ENCODE data around the gene PAIP2B.
"Not testable (repeated sequence)": the region's sequence is repeated elsewhere in the genome, so short reads cannot be mapped to it uniquely, and the experiment has no call there.

The PAIP2B gene

DNA sequence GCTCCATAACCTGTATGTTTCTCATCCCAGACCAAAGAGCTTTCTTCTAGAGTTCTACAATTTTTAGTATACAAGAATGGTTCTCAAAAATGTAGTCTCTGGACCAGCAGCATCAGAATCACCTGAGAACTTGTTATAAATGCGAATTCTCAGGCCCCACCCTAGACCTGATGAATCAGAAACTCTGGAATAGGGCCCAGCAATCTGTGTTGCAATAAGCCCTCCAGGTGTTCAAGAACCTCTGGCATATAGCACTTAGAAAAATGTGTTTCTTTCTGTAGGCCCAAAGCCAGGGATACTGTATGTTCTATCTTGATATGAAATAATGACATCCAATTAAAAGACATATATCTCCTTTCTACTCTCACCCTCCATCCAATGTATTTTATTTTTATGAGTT lies 10.4 kb downstream of the PAIP2B start:
- DNase-seq (ENCODE audit: low read depth) = no peak

DNA sequence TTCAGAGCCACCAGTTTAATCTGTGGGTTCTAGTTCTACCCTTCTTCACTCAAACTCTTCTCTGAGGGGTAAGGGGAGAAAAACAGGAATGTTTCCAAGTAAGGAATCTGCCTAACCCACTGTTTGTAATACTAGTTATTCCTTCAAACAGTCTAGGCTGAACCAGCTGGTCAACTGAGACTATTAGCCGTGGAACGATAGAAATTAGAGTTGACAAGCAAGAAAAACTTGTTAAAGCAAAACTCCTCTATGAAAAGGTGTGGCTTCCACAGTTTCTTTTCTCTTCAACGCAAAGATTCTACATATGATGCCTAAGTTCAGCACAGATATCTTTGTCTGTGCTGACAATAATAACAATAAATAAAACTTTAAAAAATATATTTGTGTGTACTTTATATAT lies 11.5 kb downstream of the PAIP2B start:
- DNase-seq (ENCODE audit: low read depth) = no peak

DNA sequence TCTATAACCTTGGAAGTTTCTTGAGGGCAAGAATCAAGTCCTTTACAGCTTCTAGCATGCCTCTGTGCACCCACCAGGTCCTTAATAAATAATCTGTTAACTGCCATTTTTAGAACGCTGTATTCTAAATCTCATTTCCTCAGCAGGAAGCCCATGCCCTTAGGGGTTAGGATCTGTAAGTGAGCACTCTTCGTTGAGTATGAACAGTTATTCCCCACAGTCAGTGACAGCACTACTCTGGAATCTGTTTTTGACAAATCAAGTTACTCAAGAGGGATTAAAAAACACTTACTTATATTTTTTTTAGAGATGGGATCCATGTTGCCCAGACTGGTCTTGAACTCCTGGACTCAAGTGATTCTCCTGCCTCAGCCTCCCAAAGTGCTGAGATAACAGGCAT lies 14.6 kb downstream of the PAIP2B start:
- no peak for DNase-seq (ENCODE audit: low read depth)

DNA sequence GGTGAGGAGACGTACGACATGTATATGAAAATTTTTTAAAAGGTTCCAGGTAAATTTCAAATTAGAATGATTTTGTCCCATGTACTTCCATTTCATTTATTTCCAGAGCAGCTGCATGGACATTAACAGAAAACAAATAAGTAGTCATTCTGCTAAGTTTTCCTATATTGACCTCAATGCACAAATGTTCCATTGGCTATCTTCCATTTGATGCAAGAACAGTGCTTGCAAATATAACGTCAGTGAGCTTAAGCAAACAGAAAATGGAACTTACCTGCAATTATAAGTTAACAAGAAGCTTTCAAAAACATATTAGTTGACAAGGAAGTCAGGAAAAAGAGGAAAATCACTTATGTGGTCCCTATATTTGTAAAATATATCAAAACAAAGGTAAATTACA lies 16.6 kb downstream of the PAIP2B start:
- no peak for DNase-seq (ENCODE audit: low read depth)

DNA sequence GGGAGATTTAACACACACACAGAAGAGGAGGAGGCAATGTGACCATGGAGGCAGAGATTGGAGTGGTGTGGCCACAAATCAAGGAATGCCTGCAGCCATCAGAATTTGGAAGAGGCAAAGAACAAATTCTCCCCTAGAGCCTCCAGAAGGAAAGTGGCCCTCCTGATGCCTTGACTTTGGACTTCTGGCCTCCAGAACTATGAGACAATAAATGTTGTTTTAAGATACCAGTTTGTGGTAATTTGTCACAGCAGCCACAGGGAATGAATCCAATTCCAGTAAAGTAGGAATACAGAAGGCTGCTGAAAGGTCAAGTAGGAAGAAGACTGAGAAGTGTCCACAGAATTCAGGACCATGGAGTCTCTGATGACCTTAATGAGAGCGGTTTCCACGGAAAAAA lies 18.1 kb downstream of the PAIP2B start:
- no peak for DNase-seq (ENCODE audit: low read depth)

DNA sequence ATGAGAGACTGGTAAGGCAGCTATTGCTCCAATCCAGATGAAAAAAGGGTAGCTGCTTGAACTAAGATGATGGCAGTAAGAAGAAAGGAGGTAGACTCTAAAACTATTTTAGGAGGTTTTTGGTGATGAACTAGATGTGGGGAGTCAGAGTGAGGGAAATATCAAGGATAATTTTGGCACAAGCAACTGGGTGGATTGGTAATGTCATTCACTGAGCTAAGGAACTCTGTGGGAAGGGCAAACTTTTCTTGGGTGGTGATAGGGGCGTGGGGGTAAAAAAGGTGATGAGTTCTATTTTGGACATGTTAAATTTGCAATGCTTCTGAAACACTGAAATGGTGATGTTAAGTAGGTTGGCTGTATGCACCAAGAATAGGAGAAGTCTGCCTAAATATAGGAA lies 19.3 kb downstream of the PAIP2B start:
- DNase-seq (ENCODE audit: low read depth) = no peak

DNA sequence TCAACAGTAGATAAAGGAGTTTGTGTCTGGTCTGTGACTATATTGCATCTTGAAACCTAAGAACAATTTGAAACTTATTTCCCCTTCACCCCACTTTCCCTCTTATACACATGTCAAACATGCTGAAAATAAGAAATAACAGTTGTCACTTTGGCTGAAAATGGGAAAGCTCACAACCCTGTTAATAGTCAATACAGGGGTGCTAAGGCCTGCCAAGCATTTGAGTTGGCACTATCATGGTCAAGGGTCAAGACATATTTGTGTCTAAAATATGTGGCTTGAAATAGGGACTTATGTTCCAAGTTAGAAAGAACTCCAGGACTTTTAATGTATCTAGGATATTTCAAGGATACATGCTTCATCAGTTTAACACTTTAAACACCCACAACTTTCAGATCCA lies 20.6 kb downstream of the PAIP2B start:
- DNase-seq (ENCODE audit: low read depth) = no peak

DNA sequence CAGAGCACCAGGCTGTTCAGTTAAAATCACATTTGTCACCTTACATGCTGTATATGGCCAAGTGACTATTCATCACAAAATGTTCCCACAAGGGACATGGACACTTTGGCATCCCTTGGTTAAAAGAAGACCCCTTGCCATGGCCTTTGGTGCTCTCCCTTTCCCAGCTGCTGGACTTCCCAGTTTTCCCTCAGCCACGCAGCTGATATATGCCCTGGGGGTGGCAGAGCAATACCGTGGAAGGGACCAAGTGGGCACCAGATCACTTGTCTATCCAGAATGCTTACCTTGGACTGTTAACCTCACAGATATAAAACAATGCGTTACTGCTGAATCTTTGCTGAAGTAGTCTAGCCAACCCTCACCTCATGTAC lies 35.3 kb downstream of the PAIP2B start:
- no peak for DNase-seq (ENCODE audit: low read depth)

DNA sequence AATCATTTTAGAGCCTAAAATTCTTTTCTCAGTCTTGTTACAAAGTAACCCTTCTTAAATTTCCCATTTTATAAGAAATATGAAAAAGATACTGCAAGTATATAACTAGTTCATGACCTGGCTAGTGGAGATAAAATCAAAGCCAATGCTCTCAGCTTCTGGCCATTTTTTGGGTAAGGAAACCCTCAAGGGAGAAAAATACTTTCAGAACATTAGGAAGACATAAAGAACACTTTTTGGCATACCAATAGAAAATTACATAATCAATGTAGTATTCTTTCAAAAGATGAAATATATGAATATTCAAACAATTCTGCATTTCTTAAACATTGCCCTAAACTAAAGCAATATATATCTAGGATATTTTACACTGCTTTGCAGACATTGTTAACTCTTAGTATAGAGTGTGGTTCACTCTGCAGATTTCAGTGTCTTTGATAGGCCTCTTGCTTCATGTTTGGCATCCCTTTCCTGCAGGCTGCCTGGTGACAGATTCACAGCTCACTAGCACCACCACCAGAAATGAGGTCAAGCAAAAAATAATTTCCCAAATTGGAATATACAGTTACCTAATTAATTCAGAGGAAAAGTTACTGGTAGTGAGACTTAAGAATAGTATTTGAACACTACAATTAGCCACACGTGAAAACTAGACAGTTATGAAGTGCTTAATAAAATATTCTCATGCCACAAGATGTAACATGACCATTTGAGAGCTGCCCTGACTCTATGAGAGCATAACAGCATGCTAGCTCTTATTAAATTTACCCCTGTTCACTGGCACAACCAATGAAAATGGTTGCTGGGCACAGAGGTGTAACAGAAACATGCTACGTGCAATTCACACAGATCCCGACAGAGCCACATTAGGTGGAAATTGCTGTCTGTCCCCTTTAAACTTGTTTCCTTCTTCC lies 36.0 kb downstream of the PAIP2B start:
- DNase-seq (ENCODE audit: low read depth) = no peak

DNA sequence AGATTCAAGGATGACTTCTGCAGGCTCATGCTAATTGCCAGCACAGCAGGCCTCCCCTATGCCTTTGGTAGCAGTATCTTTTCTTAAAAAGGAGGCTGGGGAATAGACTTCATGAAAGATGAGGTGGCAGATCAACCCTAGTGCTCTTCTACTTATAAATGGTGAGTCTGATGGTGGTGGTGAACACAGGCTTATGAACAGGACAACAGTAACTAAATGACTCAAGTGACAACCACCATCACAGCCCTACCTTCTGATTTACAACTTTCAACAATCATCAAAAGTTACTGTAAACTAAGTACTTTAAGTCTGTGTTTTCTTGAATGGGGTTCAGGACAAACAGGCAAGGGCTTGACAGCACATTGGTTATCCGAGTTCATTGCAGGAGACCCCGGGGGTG lies 39.3 kb downstream of the PAIP2B start:
- no peak for DNase-seq (ENCODE audit: low read depth)

DNA sequence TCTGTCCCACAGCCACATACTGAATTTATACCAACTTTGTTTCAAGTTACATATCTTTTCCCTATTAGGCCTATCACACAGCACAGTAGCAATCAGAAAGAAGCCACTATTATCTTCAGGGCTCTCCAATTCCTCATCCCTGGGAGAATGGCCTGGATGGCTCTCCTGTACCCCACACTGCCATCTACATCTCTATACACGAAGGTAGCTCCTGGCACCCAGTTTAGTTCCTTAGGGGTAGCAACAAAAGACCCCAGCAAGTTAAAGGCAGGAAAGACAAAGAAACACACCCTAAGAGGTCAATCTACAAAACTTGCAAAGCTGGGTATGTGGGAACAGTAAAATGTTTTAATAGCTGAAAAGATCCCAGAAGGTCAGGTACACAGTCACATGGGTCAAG lies 39.9 kb downstream of the PAIP2B start:
- DNase-seq (ENCODE audit: low read depth) = no peak

DNA sequence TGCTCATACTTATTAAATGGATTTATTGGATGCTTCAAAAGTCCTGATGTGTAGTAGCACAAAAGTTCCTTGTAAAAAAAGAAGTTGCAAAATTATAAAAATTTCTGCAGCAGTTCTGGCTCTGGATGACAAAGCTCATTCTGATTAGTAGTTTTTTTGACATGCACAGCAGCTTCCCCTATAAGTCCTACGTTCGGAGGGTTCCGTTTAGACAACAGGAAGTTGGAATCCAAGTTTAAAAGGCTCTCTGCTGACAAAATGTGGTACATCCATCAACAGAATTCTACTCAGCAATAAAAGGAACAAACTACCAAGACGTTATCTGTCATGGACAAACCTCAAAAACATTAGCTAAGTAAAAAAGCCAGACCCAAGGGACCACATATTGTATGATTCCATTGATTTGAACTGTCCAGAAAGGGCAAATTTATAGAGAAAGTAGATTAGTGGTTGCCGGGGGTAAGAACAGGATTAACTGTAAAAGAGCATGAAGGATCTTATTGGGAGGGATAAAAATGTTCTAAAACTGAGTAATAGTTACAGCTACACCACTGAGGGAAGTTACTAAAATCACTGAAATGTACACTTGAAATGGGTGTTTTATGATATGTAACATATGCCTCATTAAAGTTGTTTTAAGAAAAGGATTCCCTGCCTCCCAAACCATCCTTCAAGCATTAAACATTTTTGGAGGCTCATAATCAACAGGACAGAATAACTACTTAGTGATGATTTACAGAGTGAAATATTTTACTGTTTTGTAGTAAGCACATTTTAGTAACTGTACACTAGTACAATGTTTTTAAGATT lies 43.4 kb downstream of the PAIP2B start:
- DNase-seq (ENCODE audit: low read depth) = not testable (repeated sequence)

DNA sequence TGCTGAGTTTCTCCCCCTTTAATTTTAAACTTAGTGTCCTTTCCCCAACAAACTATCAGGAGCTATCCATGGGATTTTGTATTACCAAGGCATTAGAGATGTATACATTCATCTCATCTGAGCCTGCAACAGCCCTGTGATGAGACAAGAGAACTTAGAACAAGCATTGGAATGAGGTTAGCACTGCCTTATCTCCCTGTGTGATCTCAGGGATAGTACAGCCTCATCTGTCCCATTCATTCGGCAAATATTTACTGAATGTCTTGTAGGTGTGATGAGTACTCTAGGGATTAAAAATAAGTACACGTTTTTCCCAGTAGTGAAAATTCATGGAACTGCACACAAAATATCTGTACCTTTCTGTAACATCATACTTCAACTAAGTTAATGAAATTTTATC lies 45.6 kb downstream of the PAIP2B start:
- DNase-seq (ENCODE audit: low read depth) = no peak

DNA sequence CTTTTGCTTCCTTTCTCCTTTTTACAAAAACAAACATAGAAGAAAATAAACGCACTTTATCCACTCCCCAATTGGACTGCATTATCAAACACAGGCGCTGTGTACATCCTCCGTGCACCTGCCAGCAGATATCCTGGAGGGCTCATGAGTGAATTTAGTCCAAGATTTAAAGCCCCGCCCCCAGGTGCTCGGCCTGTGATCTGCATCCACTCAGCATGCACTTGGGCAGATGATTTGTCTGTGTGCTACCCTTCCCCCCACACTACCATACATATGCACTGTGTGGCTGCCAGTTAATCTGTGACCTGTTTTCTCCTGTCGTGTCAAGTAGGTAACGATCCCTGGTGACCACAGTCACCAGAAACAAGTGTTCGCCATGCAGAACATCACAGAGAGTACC lies 48.1 kb downstream of the PAIP2B start:
- DNase-seq (ENCODE audit: low read depth) = not testable (repeated sequence)

DNA sequence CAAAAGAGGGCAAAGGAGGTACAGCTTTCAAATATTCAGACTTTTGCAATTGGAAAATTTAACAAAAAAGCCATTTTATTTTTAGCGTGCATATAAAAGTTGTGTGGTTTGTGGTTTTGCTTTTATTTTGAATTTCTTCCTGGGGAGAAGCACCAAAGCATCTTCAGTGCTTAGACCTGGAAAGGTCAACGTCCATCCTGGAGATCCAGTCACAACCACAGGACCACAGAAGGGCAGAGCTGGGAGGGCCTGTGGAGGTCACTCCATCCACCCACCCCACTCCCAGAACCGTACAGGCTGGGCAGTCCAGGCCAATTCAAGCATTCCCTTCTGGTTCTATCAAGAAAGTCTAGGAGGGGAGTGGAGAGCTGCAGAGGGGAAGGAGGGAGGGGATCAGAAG lies 52.7 kb downstream of the PAIP2B start:
- DNase-seq (ENCODE audit: low read depth) = no peak

DNA sequence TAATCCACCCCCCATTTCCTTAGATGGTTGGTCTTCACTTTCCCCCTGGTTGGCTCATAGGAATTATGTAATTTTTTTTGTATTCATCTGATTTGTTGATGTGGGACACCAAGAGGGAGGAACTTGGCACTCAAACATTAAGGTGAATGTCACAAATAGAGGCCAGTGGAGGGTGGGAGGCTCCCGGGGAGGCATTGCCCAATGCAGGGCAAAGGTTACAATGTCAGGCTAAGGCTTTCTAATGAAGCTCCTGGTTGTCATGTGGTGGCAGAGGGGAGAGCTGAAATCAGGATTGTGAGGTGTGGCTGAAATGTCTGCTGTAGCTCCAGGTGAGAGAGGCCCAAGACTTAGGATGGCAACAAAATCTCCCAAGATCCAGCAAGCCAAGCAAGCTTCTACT lies 53.8 kb downstream of the PAIP2B start:
- no peak for DNase-seq (ENCODE audit: low read depth)

DNA sequence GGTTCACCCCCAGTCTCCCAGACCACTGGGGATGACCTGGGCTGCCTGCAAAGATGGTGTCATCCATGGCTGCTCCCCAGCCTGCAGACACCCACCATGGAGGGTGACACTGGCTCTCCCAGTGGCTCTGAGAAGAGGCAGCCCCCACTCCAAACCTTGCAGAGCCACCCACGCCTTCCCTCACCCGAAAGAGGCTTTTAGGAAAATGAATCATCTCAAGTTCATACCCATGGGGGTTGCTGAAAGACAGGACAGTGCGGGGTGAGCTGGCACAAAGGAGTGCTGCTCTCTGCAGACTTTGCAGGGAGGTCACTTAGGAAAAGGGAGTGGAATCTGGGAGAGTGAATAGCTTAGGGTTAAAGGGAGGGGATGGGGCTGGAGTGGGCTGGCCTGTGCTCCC lies 60.1 kb downstream of the PAIP2B start:
- DNase-seq (ENCODE audit: low read depth) = no peak

DNA sequence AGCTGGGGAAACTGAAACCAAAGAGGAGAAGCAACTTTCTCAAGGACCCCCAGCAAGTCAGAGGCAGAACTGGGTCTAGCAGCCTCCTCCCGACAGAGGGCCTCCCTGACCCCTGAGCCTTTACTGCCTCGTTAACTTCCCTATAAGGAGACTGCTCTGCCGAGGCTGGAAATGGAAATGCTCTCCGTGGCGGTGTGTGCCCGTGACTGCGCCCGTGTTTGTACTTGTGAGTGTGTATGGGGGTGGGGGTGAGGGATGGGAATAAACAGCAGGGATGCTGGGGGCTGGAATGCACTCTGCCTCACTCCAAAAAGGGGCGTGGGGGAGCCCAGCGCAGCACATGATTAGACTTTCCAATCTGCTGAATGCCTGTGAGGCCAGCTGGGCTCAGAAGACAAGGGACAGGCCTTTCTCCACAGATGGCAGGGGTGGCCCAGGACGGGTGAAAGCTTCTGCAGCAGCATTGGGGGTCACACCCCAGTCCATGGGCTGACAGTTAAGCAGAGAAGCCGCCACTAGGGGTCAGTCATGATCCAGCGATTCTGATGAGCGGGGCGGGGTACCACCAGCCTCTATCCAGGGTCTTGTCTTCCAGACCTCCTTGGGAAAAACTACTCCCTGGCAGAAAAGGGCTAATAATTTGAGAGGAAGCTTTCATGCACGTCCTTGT lies 69.6 kb downstream of the PAIP2B start:
- peak; percentile 28 for DNase-seq (ENCODE audit: low read depth)

DNA sequence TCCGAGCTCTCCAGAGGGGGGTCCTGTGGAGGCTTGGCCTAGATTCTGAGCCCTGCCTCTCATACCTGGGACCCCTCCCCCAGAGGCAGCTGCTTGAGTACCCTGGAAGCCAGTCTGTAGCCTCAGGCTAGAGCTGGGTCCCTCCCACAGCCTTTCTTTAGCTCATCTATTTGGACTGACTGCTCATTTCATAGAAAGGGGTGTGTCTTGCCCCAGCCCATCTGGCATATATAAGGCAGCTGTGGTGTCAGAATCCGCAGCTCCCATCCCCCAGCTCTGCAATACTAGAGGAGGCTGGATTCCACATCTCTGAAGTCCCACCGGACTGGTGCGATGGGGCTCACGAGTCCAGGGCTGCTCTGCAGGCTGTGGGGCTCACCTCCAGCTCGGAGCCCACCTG lies 70.3 kb downstream of the PAIP2B start:
- DNase-seq (ENCODE audit: low read depth) = no peak

DNA sequence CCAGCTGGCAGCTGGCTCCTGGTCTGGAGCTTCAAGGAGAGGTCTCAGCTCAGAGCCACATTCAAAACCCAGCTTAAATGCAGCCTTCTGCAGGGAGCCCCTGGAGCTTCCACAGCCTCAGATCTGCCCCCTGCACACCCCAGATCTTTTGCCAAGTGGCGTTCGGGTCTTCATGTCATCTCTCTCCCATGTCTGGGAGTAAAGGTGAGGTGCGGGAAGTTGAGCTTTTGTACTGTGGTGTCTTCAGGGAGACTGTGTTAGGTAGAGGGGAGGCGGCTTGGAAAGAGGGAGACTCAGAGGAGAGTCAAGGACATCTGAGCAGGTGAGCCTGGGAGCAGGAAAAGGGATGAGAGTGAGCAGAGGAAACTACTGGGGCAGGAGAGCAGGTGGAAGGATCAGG lies 71.1 kb downstream of the PAIP2B start:
- no peak for DNase-seq (ENCODE audit: low read depth)

DNA sequence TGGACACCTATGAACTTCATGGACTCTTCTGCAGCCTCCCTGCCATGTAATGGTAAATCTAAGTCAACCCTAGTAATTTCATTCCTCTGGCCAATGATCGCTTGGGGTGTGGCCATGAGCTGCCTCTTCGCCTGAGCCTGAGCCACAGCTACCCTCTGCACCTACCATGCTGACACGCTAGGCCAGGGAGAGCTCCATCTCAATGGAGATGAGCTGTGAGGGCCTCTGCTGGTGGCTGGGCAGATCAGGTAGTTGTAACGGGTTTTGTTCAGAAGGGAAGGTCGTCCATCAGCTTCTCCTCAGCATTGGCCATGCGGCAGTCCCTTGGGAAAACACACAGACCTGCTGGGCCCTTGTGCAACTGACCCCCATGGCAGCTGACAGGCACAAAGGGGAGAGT lies 72.1 kb downstream of the PAIP2B start:
- DNase-seq (ENCODE audit: low read depth) = no peak

DNA sequence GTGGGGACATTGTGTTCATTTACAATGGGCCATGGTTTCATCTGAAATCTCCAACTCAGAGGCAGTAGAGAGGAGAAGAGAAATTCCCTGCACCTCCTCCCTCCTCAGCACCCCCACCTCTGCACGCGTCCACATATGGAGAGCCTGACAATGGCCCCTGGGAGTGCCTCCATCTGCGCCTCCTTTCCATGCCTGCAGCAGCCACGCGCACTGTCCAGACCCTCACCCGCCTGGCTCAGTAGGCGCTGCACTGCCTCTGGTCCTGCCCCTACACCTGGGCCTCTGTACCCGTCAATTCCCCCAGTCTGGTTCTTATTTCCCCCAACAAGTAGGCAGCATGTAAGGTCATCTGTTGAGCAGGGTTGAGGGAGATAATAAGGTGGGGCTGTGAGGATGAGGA lies 72.6 kb downstream of the PAIP2B start:
- DNase-seq (ENCODE audit: low read depth) = no peak

All from activated T-helper 9 cell treated with anti-CD3 and anti-CD28 coated beads, Interleukin-2, amount 50 U/mL, for 16 hours (primary cell).